T follicular helper cell (primary cell): ENCODE data around the gene ANKRD52.
"Not testable (repeated sequence)": the region's sequence is repeated elsewhere in the genome, so short reads cannot be mapped to it uniquely, and the experiment has no call there.

Source experiments
- DNase-seq: peaks from one replicate; pipeline ENCODE4 v3.0.0-alpha.2; 2020; ENCODE audit warnings: low read depth
- total RNA-seq, 2 experiments: gene quantifications; one replicate each; lab custom pipeline; 2026; lab: John Stamatoyannopoulos, UW

The ANKRD52 gene
- total RNA-seq, result 52.8 to 71.7 reads per million in 2 experiments

DNA sequence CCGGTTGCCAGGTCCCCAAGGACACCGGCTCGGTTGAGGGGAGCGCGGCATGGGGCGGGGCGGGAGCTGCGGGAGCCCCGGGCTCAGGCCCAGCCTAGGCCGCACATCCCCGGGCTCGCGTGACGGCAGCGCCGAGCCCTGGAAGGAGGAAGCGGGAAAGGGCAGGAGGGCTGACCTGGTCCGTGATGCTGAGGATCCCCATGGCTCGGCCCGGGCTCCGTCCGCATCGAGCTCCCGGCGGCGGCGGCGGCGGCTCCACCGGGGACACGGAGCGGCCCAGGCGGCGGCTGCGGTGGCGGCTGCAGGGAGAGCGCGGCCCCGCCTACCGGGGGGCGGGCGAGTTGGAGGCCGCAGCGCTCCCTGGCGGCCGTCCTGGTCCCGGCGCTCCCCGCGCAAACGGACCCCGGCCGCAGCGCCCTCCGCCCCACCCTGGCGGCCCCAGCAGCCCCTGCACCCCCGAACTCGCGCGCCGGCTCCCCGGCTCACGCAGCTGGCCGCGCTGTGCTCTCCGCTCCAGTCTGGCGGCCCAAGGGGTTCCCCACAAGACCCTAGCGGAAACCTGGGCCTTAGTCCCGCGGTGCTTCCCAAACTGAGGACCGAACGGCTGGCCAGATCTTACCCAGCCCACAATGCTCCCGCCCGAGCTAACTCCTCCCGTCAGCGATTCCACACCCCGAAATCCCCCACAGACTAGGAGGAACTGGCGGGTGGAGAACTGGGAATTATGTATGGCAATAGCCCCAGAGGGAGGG, at the start of gene ANKRD52:
TSS of gene ANKRD52 (minus strand) at position 317 of the 752 bp plus-strand sequence. CDS start at position 202, 115 bp downstream.
- peak; percentile 69 for DNase-seq

DNA sequence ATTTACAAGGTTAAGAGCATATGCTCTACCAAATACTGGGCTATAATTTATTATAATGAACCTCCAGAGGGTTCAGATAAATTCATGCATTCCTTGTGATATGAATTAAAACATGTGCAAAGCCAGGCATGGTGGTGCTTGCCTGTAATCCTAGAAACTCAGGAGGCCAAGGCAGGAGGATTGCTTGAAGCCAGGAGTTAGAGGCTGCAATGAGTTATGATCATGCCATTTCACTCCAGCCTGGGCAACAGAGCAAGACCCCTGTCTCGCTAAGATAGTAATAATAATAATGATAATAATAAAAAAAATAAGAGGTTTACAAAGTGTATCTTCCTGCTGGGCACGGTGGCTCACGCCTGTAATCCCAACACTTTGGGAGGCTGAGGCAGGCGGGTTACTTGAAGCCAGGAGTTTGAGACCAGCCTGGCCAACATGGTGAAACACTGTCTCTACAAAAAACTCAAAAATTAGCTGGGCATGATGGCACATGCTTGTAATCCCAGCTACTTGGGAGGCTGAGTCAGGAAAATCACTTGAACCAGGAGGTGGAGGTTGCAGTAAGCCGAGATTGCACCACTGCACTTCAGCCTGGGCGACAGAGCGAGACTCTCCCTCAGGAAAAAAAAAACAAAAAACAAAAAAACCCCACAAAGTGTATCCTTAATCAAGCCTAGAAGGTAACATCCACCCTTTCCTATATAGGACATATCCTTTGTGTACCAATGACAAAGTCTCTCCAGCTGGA, 49.2 kb upstream of the ANKRD52 start:
- DNase-seq, result no peak

DNA sequence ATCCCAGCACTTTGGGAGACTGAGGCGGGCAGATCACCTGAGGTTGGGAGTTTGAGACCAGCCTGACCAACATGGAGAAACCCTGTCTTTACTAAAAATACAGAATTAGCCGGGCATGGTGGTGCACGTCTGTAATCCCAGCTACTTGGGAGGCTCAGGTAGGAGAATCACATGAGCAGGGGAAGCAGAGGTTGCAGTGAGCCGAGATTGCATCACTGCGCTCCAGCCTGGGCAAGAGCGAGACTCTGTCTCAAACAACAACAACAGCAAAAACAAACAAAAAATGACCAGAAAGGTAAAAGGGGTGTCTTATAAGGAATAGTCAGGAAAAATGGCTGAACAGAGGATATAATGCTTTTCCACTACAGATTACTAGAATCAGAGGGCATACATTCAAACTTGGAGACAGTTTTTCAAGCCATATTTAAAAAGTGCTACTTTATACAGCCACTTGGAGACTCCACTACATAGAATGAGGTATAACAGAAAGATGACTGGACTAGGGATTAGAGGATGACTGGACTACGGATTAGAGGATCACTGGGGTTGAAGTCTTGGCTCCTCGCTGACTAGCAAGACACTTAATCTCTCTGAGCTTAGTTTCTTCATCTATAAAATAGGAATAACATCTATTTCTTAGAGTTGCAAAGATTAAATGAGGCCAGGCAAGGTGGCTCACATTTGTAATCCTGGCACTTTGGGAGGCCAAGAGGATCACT, 46.8 kb upstream of the ANKRD52 start:
- DNase-seq, result no peak

DNA sequence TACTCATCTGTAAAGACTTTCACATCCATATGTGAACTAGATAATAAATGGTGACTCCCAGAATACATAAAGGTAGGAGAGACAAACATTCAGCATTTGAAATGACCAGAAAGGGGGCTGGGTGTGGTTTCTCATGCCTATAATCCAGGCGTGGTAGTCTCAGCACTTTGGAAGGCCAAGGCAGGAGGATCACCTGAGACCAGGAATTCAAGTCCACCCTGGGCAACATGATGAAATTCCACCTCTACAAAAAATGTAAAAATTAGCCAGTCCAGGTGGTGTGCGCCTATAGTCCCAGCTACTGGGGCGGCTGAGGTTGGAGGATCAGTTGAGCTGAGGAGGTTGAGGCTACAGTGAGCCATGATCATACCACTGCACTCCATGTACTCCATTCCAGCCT, 46.1 kb upstream of the ANKRD52 start:
- DNase-seq, result no peak

DNA sequence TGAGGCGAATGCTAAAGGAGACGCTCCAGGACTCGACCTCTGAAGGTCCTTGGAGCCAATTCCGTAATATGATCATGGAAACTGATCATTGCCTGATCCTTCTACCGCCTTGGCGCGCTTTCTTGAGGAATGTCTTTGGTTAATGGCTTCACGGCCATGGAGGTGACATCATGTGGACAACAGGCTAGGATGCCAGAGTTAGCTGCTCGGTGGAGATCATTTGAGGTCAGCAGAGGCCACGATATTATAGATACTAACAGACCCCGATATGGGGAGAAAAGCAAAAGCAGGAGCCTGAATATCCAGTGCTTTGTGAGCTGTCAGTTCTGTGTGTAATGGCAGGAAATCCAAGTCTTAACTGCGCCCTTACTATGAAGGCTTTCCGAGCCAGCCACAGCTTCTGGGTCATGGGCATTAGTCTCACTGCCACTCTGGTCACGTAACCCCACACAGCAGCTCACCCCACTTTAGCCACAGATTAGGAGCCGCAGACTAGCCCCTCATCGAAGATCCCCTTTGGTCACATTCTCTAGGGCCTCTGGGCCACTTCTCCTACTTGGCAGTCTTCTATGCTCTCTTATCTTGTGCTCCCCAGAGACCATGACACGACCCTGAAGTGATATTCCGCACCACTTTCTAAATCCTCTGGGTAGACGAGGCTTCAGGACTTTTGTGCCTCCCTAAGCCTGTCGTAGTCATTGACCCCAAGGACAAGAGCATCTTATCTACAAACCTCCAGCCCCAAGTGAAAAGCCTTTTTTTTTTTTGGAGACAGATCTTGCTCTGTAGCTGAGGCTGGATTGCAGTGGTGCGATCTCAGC, 42.7 kb upstream of the ANKRD52 start:
- no peak for DNase-seq

DNA sequence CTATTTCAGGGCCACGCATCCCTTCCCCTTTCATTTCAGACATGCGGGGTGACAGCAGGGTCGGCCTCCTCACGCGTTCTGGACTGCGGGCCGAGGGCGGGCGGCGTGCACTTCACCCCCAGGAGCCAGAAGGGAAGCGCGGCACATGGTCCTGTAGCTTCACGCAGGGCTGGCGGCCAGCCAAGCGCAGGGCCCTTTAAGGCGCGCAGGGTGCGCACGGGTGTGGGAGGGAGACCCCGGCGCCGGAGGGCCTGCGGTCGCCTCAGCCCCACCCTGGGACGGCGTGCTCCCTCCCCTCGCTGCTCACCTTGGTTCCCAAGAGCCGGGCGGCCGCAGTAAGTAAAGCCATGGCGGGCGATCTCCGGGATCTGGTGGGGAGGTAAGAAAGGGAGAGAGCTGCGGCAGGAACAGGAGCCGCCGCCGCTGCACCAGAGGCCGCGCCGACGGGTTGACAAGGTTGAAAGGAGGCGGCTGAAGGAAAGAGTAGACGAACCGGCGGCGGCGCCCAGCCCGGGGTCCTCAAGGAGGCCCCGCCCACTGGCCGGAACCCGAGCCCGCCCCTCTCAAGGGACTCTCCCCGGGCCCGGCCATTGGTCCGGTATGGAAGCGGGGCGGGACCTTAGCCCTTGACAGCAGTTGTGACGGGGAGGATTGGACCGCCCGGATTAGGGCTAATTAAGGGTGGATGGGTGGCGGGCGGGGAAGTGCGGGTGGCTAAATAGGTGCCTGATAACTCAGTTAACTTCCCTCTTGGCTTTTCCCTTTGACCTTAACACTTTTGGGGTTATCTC, 41.9 kb upstream of the ANKRD52 start, which contains the start of gene CS:
TSS of gene CS (minus strand) at position 478 of the 791 bp plus-strand sequence. CDS start at position 349, 129 bp downstream.
- DNase-seq, result peak; percentile 99

DNA sequence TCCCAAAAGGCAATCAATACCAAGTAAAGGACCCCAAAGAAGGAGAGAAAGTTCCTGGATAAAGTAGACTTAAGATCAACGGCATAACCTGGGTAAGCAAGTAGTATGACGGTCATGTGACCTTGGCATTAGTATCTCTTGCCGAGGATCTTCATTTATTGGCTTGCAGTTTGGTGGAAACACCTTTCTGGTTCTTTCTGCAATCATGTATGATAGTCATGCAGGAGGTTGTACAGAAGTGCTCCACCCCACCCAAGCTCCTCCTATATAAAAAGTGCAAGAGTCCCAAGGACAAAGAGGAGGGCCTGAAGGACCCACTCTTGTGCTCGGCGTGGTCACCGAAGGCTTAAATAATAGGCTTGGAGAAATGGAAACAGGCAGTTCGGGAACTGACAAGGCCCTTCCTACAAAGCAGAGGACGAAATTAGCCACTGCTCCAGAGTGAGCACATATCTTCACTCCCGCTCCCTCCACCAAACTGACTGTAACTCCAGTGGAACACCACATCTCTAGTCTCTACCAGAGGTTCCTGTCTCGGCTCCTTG, 41.2 kb upstream of the ANKRD52 start:
- DNase-seq, result no peak

DNA sequence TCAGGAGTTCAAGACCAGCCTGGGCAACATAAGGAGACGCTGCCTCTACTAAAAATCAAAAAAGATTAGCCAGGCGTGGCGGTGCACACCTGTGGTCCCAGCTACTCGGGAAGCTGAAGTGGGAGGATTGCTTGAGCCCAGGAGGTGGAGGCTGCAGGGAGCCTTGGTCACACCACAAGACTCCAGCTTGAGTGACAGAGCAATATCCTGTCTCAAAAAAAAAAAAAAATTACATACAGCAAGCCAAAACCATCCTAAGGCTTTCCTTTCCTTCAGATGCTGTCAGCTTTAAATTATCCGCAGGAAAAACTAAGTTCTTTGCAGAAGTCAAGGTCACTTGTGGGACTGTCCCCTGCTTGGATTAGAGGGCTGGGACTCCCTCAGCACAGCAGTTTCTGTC, 40.6 kb upstream of the ANKRD52 start:
- no peak for DNase-seq

DNA sequence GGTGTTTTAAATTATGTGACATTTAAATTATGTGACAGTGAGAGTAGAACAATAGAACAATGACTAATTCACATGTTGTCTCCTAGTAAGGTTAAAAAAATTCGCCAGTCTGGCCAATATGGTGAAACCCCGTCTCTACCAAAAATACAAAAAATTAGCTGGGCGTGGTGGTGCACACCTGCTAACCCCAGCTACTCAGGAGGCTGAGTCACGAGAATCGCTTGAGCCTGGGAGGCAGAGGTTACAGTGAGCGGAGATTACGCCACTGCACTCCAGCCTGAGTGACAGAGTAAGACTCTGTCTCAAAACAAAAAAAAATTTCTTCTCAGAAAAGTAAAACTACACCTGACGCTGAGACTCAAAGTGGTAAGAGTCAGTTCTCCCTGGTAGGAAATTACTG, 39.2 kb upstream of the ANKRD52 start:
- no peak for DNase-seq

DNA sequence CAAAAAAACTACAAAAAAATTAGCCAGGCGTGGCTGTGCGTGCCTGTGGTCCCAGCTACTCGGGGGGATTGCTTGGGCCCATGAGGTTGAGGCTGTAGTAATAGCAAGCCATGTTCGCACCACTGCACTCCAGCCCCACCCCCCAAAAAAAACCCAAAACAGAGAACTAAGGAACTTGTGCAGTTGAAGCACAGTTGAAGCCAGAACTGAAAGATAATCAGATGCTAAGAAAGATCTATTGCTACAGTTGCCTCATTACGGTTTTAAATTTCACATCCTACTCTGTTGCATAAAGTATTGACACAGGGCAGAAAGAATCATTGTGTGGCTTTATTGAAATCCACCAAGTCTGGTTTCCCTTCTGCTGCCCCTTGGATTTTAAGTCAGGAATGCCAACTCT, 38.1 kb upstream of the ANKRD52 start:
- no peak for DNase-seq

DNA sequence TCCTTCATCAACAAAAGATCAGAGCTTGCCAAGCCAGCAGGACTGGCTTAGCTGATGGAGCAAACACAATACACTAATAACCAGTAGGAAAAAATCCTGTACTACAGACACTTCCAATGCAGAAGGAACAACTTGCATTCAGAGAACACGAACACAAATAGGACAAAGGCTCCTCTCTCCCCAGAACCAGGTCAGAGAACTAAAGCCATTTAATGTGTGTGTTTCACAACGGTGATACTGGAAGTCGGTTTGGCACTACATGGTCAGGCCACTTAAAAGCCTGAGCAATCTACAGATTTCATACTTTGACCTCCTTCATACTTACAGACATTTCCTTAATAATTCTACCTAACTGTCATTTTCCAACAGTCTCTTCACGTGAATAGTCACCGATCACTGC, 35.6 kb upstream of the ANKRD52 start:
- no peak for DNase-seq

DNA sequence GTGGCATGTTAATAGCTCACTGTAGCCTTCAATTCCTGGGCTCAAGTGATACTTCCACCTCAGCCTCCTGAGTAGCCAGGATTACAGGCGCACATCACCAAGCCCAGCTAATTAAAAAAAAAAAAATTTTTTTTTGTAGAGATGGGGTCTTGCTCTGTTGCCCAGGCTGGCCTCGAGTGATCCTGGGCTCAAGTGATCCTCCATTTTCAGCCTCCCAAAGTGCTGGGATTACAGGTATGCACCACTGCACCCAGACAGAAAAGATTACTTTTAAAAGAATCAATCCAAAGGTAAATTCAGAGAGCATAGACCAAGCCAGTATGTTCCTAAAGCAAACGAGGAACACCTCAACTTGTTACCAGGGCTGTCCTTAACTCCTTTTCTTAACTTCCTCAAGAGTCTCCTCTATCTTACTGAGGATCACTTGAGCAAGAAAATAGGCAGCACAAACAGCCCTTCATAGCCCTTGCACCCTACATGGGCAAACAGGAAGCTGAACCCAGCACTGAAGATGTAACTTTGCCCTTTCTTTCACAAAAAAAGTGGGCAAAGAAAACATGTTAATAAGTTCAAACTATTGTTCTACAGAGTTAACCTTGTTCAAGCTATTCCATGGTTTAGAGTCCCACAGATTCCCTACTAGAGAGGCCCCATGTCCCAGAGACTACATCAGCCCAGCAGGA, 30.7 kb upstream of the ANKRD52 start:
- no peak for DNase-seq

DNA sequence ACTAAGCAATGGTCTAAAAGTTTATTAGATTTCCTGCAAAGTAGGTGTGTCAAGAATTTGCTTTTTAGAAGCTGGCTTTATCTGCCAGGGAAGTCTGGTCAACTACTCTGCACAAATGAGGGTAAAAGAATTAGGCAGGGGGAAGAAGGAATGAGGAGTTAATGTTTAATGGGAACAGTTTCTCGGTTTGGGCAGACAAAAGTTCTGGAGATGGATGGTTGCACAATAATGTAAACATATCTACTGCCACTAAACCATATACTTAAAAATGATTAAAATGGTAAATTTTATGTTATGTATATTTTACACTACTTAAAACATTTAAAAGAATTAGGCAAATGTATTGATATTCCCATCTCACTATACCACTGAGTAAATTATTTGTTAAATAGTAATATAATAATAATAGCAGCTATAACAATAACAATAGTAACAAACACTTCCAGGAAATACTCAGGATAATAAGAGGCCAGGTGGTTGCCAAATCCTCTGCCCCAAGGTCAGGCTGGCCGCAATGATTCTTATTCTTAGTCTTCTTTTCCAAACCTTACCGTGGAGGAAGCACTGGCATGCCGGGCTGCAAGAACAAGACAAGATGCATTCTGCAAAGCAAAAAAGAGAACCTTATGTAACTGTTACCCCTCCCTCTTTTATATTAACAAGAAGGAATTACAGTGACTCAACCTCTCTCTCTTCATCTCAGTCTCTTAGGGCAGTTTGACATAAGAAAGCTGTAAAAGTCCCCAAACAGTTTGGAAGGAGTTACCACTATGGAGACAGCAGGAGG, 28.1 kb upstream of the ANKRD52 start:
- DNase-seq, result no peak

DNA sequence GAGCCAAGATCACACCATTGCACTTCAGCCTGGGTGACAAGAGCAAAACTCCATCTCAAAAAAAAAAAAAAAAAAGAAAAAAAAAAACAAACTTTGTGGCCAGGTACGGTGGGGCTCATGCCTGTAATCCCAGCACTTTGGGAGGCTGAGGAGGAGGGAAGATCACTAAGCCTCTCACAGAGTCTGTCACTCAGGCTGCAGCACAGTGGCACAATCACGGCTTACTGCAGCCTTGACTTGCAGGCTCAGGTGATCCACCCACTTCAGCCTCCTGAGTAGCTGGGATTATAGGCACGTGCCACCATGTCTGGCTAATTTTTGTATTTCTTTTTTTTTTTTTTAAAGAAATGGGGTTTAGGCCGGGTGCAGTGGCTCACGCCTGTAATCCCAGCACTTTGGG, 26.1 kb upstream of the ANKRD52 start:
- not testable (repeated sequence) for DNase-seq

DNA sequence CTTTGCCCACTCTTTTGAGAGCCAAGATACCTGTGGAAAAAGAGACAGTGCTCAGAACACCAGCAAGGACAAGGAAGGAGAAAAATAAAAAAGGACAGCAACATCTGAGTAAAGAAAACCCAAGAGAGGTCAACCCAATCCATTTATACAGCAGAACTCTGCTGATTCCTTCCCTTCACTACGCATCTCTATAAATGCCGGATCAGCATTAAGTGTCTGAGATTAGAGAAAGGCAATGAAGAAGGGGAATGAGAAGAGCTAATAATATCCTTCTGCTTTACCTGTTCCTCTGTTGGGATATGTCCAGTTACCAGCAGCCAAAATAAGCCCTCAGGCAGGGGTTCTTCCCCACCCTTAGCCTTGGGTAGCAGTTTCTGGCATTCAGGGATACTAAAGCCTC, 24.4 kb upstream of the ANKRD52 start:
- no peak for DNase-seq

DNA sequence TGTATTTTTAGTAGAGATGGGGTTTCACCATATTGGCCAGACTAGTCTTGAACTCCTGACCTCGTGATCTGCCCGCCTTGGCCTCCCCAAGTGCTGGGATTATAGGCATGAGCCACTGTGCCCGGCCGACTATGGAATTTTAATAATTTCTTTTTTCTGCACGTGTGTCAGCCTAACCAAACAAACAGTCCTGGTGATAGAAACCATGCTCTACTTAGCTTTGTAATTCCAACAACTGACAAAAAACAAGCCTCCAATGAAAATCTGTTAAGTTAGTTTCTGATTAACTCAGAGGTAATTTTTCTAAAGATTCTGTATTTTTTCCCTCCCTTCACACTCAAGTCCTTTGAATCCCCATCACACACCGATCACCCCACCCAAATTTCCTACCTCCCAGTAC, 23.8 kb upstream of the ANKRD52 start:
- no peak for DNase-seq

DNA sequence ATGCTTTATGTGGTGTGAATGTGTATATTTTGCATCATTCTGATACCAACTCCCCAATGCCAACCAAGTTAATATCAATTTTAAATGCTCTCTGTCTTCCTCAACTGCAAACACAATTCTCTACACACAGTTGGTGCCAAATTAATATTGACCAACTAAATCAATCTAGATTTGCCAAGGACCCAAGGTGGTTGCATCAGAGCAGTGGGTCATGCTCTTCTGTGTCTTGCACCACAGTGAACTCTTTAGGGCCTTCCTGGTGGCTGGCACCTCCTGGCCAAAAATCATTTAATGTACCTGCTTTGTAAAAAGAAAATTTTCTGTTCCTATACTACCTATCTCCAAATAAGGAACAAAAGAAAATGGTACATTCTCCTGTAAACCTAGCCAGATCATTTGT, 22.7 kb upstream of the ANKRD52 start:
- no peak for DNase-seq

DNA sequence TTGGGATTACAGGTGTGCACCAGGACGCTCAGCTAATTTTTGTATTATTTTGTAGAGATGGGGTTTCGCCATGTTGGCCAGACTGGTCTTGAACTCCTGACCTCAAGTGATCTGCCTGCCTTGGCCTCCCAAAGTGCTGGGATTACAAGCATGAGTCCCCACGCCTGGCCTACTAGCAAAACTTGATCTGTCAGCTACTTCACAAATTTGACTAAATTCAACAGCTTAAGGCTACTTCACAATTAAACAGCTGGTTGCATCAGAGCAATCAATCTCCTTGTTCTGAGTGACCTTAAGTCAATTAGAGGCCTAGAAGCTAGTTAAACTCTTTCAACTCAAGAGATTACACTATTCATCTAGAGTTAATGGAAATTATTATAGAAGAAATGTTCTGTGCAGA, 20.7 kb upstream of the ANKRD52 start:
- no peak for DNase-seq

DNA sequence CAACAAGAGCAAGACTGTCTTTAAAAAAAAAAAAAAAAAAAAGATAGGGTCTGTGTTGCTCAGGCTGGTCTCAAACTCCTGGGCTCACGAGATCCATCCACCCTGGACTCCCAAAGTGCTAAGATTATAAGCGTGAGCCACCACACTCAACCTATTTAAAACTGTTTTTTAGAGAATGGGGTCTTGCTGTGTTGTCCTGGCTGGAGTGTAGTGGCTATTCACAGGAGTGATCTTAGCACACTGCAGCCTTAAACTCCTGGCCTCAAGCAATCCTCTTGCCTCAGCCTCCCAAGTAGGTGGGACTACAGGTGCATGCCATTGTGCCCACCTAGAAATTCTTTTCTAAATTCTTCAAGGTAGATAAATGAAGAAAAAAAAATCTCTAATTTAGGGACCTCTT, 16.1 kb upstream of the ANKRD52 start:
- DNase-seq, result no peak
